NCI-H2196 (cell line): Measurements from ENCODE around the gene COX19.

Source experiments
- DNase-seq: peaks from one replicate; lab custom pipeline; 2025; ENCODE audit not compliant: unreplicated experiment; lab: John Stamatoyannopoulos, UW

The COX19 gene

DNA sequence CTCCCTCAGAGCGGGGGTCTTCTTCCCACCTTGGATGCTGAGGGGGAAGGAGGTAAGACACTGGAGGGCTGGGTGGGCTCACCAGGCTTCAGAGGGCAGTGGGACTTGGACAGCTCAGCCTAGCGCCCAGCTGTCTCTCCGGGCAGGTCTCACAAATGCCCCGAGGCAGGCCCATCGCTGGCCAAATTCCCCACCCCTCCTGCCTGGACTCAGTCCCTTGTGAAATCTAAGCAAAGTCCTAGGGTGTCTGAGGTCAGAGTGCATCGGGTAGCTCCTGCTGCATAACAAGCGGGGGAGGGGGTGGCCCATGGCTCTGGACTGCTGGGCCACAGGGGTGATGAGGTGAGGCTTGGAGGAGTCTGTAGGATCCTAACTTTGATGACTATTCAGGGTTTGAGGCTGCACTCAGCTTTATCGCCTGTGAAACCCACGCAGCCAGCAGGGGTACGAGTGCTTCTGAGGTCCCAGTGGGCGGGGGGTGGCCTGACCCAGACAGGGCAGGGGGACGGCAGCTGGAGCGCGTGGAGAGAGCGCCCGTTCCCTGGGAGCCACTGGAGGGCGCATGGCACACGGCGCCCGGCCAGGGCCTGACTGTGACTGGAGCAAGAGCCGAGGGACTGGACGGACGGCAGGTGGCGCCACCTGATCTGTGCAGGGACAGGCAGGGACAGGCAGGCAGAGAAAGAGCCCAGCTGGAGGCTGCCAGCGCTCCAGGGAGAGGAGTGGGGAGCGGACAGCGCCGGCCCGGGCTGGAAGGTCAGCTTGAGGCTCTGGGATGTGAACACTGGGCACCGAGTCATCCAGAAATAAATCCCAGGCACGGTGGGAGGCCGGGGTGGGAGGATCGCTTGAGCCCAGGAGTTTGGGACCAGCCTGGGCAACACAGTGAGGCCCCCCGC is 17.6 kb upstream of the COX19 start:
- peak; percentile 94 for DNase-seq

- DNase-seq, result no peak
Measured at GRCh38 chr7:991729-992656, 16.6 kb upstream of the COX19 start.

DNA sequence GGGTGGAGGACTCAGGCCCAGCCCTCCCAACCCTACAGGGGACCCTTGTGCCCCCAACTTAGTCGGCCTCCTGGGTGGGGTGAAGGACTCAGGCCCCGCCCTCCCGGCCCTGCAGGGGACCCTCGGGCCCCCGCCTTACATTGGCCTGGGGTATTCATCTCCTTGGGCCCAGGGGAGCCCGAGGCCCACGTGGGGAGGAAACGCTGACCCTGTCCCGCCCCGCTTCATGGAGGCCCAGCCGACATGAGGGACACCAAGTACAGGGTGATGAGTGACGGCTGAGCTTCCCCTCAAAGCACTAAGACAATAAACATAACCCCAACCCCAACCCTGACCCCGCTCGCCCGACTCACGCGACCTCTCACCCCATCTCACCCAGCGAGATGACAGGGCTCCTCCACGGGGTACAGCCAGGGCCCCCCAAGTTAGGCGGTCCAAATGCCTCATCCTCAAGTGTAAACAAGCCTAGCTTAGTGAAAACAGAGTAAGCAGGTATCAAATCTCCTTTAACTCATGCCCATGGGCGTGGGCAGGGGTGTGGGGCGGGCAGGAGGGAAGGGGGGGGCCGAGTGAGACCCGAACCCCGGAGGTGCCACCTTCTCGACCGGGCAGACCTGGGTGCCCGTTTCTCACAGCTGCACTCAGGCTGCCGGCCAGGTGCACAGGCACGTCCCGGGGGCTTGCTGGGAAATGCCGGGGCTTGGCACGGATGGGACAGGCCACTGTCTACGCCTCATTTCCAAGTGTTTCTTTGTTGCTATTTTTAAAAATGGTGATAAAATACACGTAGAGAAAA is 15.8 kb upstream of the COX19 start:
- DNase-seq, result no peak

DNA sequence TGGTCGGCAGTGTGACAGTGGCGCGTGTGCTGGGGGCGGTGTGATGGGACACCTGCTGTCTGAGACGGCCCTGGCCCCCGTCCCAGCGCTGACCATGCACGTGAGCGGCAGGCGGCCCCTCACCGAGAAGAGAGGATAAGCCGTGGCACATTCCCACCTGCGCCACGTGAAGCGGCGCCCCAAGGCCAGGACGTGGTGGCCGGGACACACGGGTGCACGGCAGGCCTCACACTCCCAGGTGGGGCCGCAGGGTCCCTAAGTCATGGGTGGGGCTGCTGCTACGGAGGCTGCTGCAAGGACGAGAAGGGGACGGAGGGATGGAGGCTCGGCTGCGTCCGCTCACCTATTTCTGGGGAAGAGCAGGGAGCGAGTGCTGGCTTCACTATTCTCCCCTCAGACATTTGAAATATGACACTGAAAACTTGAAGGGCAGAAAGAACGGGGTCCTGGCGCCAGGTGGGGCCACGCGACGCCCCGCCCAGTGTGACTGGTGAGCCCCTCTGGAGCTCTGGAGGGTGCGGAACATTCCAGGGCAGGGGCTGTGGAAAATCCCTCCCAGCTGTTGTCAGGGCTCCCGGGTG is 15.1 kb upstream of the COX19 start:
- no peak for DNase-seq

- no peak for DNase-seq
Measured at GRCh38 chr7:988963-989529, 13.7 kb upstream of the COX19 start.

- DNase-seq, result no peak
Measured at GRCh38 chr7:988426-988911, 13.1 kb upstream of the COX19 start.

- no peak for DNase-seq
Measured at GRCh38 chr7:987909-988308, 12.6 kb upstream of the COX19 start.

DNA sequence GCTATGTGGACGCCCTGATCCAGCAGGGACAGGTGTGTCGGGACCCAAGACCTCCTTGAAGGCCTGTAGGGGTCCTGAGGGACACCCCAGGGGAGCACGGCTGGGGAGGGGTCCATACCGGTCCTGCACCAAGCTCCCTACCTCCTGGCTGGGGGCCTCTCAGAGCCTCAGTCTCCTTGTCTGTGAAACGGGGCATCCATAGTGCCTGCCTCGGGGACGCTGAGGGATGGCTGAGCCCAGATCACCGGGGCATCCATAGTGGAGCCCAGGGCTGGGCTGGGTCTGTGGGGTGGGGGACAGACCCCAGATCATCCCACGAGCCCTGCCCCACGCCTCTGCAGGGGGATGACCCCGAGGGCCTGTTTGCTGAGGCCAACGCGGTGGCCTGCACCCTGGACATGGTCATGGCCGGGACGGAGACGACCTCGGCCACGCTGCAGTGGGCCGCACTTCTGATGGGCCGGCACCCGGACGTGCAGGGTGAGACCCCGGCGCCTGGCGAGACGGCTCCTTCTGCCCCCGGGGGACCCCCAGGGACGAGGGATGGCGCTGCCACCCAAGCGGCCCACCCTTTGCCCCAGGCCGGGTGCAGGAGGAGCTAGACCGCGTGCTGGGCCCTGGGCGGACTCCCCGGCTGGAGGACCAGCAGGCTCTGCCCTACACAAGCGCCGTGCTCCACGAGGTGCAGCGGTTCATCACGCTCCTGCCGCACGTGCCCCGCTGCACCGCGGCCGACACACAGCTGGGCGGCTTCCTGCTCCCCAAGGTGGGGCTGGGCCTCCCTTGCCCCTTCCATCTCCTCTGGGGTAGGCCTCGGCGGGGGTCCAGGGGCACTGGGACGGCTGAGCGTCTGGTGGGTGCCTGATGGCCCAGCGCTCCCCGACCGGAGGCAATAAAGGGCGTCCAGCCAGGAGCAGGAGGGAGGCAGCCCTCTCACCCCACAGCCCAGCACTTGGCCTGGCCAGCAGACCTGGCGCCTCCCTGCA is 11.7 kb upstream of the COX19 start:
- DNase-seq, result no peak

GRCh38 chr7:985915-986741 is 10.8 kb upstream of the COX19 start:
- no peak for DNase-seq

GRCh38 chr7:985127-985416 is 9.7 kb upstream of the COX19 start:
- DNase-seq, result no peak

DNA sequence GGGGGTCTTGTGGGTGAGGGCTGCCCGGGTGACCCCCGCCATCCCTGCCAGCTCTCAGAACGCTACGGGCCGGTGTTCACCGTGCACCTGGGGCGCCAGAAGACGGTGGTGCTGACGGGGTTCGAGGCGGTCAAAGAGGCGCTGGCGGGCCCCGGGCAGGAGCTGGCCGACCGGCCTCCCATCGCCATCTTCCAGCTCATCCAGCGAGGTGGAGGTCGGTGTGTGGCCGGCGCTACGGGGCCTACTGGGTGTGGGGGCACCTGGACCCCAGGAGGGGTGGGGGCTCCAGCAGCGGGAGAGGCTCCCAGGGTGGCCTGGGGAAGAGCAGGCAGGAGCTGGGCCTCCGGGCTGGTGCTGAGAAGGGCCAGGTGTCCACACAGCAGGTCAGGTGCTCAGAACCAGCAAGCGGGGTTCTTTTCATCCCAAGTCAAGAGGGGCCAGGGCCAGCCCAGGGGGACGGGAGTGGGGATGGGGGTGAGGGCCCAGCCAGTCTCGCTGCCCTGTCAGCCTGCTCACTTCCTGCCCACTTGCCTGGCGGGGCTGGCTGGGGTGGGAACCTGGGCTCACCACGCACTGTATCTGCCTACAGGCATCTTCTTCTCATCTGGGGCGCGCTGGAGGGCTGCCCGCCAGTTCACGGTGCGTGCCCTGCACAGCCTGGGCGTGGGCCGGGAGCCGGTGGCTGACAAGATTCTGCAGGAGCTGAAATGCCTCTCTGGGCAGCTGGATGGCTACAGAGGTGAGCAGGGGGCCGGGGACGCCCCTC is 9.2 kb upstream of the COX19 start:
- no peak for DNase-seq

- DNase-seq, result no peak
Measured at GRCh38 chr7:983616-984071, 8.3 kb upstream of the COX19 start.

- no peak for DNase-seq
Measured at GRCh38 chr7:983004-983615, 7.8 kb upstream of the COX19 start, which contains the start of gene CYP2W1. TSS of gene CYP2W1 (plus strand) at chr7:983181. CDS start at chr7:983212, 31 bp downstream.

DNA sequence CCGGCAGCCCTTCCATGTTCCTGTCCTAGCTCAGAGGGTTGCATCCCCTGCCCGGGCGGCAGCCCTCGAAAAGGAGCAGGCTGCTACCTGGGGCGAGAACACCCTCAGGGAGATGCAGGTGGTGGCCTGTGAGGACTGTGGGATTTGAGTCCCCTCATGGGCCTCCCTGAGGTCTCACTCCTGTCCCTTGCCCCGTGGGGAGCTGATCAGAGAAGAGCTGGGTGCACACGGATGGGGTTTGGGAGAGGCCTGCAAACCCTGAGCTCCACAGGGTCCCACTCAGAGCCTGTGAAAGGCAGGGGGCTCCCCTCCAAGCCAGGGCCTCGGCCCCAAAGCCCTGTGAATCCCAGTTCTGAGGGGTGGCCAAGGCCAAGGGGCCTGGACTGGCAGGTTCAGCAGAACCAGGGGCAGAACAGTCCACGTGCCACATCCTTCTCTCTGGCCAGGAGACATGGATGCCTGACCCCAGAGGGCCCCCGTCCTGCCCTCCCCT is 7.2 kb upstream of the COX19 start:
- DNase-seq, result no peak

DNA sequence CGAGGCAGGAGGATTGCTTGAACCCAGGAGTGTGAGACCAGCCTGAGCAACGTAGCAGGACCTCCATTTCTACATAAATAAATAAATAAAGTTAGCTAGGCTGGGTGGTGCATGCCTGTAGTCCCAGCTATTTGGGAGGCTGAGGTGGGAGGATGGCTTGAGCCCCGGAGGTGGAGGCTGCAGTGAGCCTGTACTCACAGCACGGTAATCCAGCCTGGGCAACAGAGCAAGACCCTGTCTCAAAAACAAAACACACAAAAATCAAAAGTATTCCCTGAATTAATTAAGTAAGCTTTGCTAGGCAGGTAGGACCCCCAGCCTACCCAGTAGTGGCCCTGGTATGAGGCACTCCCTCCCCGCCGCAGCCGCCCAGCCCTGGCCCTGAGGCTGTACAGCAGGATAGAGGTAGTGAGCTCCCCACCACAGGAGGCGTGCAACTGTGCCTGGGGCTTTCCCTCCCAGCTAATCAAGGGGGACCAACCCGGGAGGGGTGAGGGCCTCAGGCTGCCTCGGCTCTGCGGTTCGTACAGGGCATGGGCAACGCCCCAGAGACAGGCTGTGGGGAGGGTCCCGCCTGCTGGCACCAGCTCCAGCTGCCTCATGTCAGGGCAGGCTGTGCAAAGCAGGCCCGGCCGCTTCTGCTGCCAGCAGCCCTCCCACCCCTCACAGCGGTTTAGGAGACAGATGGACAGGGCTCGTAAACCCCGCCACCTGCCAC is 6.6 kb upstream of the COX19 start:
- no peak for DNase-seq

DNA sequence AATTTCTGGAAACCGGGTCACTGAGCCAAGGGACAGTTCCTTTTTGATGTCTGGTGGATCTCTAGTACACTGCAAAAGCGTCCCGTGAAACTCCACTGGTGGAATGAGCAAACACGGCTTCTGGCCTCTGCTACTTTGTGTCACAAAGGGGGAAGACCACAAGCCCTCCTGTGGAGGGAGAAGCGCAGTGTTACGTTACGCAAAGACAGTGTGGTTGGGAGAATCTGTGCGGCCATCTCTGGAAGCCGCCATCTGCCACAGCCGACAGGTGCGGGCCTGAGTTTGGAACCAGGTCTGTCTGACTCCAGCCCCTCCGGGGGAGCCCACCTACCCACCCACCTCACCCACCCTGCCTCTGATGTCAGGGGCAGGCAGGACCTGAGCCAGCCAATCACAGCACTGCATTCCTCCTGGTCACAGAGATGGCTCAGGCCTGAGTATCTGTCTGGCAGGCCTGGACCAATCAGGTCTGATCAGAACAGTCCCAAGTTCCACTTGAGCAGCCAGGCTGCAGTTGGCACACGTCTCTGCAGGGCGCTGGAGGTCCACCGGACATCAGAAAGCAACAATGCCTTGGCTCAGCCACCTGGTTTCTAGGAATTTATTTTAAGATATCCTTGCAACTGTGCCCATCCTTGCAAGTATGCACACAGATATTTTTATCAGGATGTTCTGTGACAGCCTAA is 4.7 kb upstream of the COX19 start:
- DNase-seq, result peak; percentile 18
